ENCODE data around the gene CACNA1C. TPM values are rescaled to one million over a fixed set of nuclear protein-coding genes. Genes with fewer than 3 reads are reported as not detected.

CACNA1C gene
- total and polyA plus RNA-seq, 10 of the 15 experiments (the other 5 are each of a cell fraction or from before 2014, with no cell fraction given): under 0.01 to 0.15 (median 0.09) TPM; not detected in 5

DNA sequence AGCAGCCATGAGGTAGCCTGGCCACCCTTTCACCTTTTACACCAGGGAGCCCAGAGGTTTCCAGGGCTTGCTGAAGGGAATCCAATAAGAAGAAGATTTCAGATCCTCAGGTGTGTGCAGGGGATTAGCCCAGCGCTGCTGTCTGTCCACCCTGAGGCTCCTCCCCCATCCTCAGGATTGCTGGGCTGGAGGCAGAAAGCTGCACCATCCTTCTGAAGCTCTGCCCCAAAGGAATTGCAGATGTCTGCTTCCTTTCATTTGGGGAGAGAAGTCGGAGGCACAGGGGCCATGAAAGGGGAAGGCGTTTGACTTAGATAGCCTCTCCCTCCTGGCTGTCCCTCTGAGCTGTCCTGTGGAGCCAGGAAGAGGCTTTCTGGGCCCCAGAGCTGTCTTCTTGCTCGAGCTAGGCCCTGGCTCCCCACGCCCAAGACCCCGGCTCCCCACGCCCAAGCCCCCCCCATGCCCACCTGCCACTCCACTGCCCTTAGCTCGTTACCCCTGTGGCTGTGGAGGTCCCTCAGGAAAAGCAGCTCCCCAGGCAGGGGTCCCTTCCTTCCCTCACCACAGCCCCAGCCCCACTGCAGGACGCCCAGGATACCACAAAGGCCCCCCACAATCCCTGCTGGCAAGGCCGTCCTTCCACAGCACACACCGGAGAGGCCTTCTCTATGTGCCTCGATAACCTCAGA, 359.0 kb downstream of the CACNA1C start:
- Histone ChIP-seq H4K20me1 (ENCODE audit: control insufficient read depth, insufficient read depth) (no peaks in the 10 kb centered on the region), H3K9ac (ENCODE audit: control insufficient read depth, insufficient read depth, low read length) (no peak overlapping the region), H3K4me3 (no peak overlapping the region), H2AFZ (ENCODE audit: control insufficient read depth, low read depth, low read length) (no peak overlapping the region), H3K4me1 (ENCODE audit: control insufficient read depth, insufficient read depth, low read length) (no peaks in the 10 kb centered on the region), H3K79me2 (ENCODE audit: control insufficient read depth, insufficient read depth, low read length) (no peaks in the 10 kb centered on the region), H3K27ac (ENCODE audit: control insufficient read depth, insufficient read depth) (no peak overlapping the region), H3K9me3 (replicated peaks; ENCODE audit: control insufficient read depth, insufficient read depth, low read length) (no peaks in the 10 kb centered on the region), H3K27me3 (replicated peaks in 1 of 2; ENCODE audit: control insufficient read depth in 2 of 2, insufficient read depth in 2 of 2, low read length in 1 of 2) (peaks cover 0 to 3% of the 10 kb centered on the region in 2 experiments; a peak in 1 of 4 replicates), H3K36me3 (ENCODE audit: control insufficient read depth in 2 of 2, insufficient read depth in 2 of 2, low read length in 1 of 2) (no peaks in the 10 kb centered on the region), H3K4me2 (ENCODE audit: control insufficient read depth, insufficient read depth) (no peak overlapping the region)
- DNase-seq (ENCODE audit: low read depth, low spot score): no peak
- CTCF ChIA-PET: no interaction called here
- SMC1A ChIA-PET (ENCODE audit: uncharacterized antibody, unreplicated experiment): no interaction called here
- POLR2A ChIA-PET: no interaction called here
- RAD21 ChIA-PET (ENCODE audit: unreplicated experiment): no interaction called here
- BruUV-seq (replicated peaks): no TSS peak
- ATAC-seq: no peak
- FAIRE-seq: no peak
- intact Hi-C loops (cut with micrococcal nuclease; ENCODE audit: unreplicated experiment) (no loop called here), in situ Hi-C loops (cut with MboI) (no loop called here)
- WGBS (ENCODE audit: insufficient coverage, insufficient replicate concordance, low lambda C conversion rate, missing lambda C conversion rate): 23% methylated on average over 8 of the region's 12 CpGs
- TF ChIP-seq STAT3 (IDR thresholded peaks at IDR 0.05; ENCODE audit: low read depth, low read length) (no peak), MTA3 (IDR thresholded peaks at IDR 0.05; ENCODE audit: borderline replicate concordance, low read length) (no peak), NR2C2 (IDR thresholded peaks at IDR 0.05; ENCODE audit: borderline replicate concordance, control insufficient read depth, insufficient read length, low read depth) (no peak), NFYB (IDR thresholded peaks at IDR 0.05; ENCODE audit: insufficient read depth, low read depth, low read length) (no peak), SREBF1 (IDR thresholded peaks at IDR 0.05; ENCODE audit: low read length) (no peak), HDAC2 (IDR thresholded peaks at IDR 0.05) (no peak), SRF (IDR thresholded peaks at IDR 0.05; ENCODE audit: low read depth in 2 of 2, low read length in 2 of 2) (no peak), JUNB (IDR thresholded peaks at IDR 0.05) (no peak), CBX3 (IDR thresholded peaks at IDR 0.05; ENCODE audit: borderline replicate concordance, low read depth) (no peak)
- TF ChIP-seq, protein P1, sequence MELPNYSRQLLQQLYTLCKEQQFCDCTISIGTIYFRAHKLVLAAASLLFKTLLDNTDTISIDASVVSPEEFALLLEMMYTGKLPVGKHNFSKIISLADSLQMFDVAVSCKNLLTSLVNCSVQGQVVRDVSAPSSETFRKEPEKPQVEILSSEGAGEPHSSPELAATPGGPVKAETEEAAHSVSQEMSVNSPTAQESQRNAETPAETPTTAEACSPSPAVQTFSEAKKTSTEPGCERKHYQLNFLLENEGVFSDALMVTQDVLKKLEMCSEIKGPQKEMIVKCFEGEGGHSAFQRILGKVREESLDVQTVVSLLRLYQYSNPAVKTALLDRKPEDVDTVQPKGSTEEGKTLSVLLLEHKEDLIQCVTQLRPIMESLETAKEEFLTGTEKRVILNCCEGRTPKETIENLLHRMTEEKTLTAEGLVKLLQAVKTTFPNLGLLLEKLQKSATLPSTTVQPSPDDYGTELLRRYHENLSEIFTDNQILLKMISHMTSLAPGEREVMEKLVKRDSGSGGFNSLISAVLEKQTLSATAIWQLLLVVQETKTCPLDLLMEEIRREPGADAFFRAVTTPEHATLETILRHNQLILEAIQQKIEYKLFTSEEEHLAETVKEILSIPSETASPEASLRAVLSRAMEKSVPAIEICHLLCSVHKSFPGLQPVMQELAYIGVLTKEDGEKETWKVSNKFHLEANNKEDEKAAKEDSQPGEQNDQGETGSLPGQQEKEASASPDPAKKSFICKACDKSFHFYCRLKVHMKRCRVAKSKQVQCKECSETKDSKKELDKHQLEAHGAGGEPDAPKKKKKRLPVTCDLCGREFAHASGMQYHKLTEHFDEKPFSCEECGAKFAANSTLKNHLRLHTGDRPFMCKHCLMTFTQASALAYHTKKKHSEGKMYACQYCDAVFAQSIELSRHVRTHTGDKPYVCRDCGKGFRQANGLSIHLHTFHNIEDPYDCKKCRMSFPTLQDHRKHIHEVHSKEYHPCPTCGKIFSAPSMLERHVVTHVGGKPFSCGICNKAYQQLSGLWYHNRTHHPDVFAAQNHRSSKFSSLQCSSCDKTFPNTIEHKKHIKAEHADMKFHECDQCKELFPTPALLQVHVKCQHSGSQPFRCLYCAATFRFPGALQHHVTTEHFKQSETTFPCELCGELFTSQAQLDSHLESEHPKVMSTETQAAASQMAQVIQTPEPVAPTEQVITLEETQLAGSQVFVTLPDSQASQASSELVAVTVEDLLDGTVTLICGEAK (IDR thresholded peaks at IDR 0.05; ENCODE audit: borderline replicate concordance): no peak
- TF ChIP-seq, protein P2, sequence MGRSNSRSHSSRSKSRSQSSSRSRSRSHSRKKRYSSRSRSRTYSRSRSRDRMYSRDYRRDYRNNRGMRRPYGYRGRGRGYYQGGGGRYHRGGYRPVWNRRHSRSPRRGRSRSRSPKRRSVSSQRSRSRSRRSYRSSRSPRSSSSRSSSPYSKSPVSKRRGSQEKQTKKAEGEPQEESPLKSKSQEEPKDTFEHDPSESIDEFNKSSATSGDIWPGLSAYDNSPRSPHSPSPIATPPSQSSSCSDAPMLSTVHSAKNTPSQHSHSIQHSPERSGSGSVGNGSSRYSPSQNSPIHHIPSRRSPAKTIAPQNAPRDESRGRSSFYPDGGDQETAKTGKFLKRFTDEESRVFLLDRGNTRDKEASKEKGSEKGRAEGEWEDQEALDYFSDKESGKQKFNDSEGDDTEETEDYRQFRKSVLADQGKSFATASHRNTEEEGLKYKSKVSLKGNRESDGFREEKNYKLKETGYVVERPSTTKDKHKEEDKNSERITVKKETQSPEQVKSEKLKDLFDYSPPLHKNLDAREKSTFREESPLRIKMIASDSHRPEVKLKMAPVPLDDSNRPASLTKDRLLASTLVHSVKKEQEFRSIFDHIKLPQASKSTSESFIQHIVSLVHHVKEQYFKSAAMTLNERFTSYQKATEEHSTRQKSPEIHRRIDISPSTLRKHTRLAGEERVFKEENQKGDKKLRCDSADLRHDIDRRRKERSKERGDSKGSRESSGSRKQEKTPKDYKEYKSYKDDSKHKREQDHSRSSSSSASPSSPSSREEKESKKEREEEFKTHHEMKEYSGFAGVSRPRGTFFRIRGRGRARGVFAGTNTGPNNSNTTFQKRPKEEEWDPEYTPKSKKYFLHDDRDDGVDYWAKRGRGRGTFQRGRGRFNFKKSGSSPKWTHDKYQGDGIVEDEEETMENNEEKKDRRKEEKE (IDR thresholded peaks at IDR 0.05): no peak
- TF ChIP-seq, protein P3, sequence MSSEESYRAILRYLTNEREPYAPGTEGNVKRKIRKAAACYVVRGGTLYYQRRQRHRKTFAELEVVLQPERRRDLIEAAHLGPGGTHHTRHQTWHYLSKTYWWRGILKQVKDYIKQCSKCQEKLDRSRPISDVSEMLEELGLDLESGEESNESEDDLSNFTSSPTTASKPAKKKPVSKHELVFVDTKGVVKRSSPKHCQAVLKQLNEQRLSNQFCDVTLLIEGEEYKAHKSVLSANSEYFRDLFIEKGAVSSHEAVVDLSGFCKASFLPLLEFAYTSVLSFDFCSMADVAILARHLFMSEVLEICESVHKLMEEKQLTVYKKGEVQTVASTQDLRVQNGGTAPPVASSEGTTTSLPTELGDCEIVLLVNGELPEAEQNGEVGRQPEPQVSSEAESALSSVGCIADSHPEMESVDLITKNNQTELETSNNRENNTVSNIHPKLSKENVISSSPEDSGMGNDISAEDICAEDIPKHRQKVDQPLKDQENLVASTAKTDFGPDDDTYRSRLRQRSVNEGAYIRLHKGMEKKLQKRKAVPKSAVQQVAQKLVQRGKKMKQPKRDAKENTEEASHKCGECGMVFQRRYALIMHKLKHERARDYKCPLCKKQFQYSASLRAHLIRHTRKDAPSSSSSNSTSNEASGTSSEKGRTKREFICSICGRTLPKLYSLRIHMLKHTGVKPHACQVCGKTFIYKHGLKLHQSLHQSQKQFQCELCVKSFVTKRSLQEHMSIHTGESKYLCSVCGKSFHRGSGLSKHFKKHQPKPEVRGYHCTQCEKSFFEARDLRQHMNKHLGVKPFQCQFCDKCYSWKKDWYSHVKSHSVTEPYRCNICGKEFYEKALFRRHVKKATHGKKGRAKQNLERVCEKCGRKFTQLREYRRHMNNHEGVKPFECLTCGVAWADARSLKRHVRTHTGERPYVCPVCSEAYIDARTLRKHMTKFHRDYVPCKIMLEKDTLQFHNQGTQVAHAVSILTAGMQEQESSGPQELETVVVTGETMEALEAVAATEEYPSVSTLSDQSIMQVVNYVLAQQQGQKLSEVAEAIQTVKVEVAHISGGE (CRISPR knock-in tag; IDR thresholded peaks at IDR 0.05): no peak

Measured in GM12878 (cell line).